A549 (cell line): ENCODE measurements around the gene ZNF138. TPM values are rescaled to one million over a fixed set of nuclear protein-coding genes. Genes with fewer than 3 reads are reported as not detected.

ENCODE experiments used
- ATAC-seq, 2 experiments: fragments of 200-7000 bp in 1 of 2; fragments of >200 bp in 1 of 2; cut with Nextera tagmentation in 1 of 2; cut with Tn5 transposase in 1 of 2; 3 replicates each; pipeline versions ENCODE4 v1.8.0 to v1.9.1; 2018 to 2020; ENCODE audit warnings: mild to moderate bottlenecking in 1 of 2, moderate library complexity in 1 of 2
- CTCF ChIA-PET: fragments of 300-600 bp; sonication (Branson Sonifier 250); formaldehyde crosslinking; extraction: SDS; loops from one replicate; lab custom pipeline; 2021; ENCODE audit warnings: antibody characterized with exemption, inconsistent platforms; lab: Yijun Ruan, JAX
- POLR2A ChIA-PET: fragments of 350-600 bp; formaldehyde crosslinking; extraction: SDS; loops from one replicate; lab custom pipeline; 2021; ENCODE audit warnings: antibody characterized with exemption, inconsistent platforms; lab: Yijun Ruan, JAX
- DNase-seq, 2 experiments: peaks; one replicate each; pipeline versions ENCODE4 v3.0.0 to v3.0.0-alpha.2; 2011 to 2016; ENCODE audit warnings: low read depth in 1 of 2, low spot score in 1 of 2
- FAIRE-seq: peaks from 2 replicates; lab custom pipeline; 2011; peaks lifted over from hg19 to GRCh38; lab: Jason Lieb, UNC
- H3K27ac ChIP-seq, 2 experiments: fragments of >200 bp; sonication (Bioruptor Twin); formaldehyde crosslinking; 3 replicates each; pipeline ENCODE4 v1.5.1; 2016 to 2017
- H3K4me1 ChIP-seq: fragments of >200 bp; sonication (Bioruptor Twin); formaldehyde crosslinking; 3 replicates; pipeline ENCODE4 v1.6.1; 2016
- H3K4me2 ChIP-seq: fragments of >200 bp; sonication (Bioruptor Twin); formaldehyde crosslinking; 3 replicates; pipeline ENCODE4 v1.6.1; 2016
- H3K4me3 ChIP-seq: fragments of >200 bp; sonication (Bioruptor Twin); formaldehyde crosslinking; 3 replicates; pipeline ENCODE4 v1.5.1; 2016
- H3K9me3 ChIP-seq: fragments of >200 bp; sonication (Bioruptor Twin); formaldehyde crosslinking; 3 replicates; pipeline ENCODE4 v1.6.1; 2016
- ATOH8 ChIP-seq: fragments of 250-450 bp; sonication (Bioruptor Pico); IDR thresholded peaks from 2 replicates; pipeline ENCODE4 v1.5.0; 2020; ENCODE audit warnings: low read depth, mild to moderate bottlenecking, moderate library complexity
- BHLHE40 ChIP-seq: IDR thresholded peaks from 2 replicates; pipeline ENCODE4 v1.6.1; 2012; ENCODE audit warnings: low read depth, low read length, inconsistent platforms
- CEBPB ChIP-seq, 2 experiments: fragments of >200 bp in 1 of 2; sonication (Bioruptor Twin) in 1 of 2; formaldehyde crosslinking in 1 of 2; IDR thresholded peaks; 2 replicates each; pipeline ENCODE4 v1.6.1; 2012 to 2016
- CHD4 ChIP-seq: fragments of 200-600 bp; sonication (generic); IDR thresholded peaks from 2 replicates; pipeline ENCODE4 v1.6.1; 2016; ENCODE audit warnings: antibody characterized with exemption, mild to moderate bottlenecking, borderline replicate concordance
- CTCF ChIP-seq: fragments of >200 bp; sonication (Bioruptor Twin); formaldehyde crosslinking; IDR thresholded peaks from 3 replicates; pipeline ENCODE4 v1.5.1; 2016
- E2F6 ChIP-seq: IDR thresholded peaks from 2 replicates; pipeline ENCODE4 v1.6.1; 2012; ENCODE audit warnings: low read depth, borderline replicate concordance
- EP300 ChIP-seq, 2 experiments: fragments of >200 bp; sonication (Bioruptor Twin); formaldehyde crosslinking; IDR thresholded peaks; 2 replicates in 1 of 2; 3 replicates in 1 of 2; pipeline ENCODE4 v1.6.1; 2016 to 2017
- HES2 ChIP-seq: fragments of >200 bp; sonication (Bioruptor Twin); formaldehyde crosslinking; IDR thresholded peaks from 2 replicates; pipeline ENCODE4 v1.6.1; 2016
- HOXA7 ChIP-seq: fragments of 250-450 bp; sonication (Bioruptor Pico); IDR thresholded peaks from 2 replicates; pipeline ENCODE4 v1.5.0; 2020; ENCODE audit warnings: mild to moderate bottlenecking, moderate library complexity
- HOXB5 ChIP-seq: fragments of 250-450 bp; sonication (Bioruptor Pico); IDR thresholded peaks from 2 replicates; pipeline ENCODE4 v1.5.0; 2020; ENCODE audit warnings: mild to moderate bottlenecking, moderate library complexity
- JUNB ChIP-seq: fragments of >200 bp; sonication (Bioruptor Twin); formaldehyde crosslinking; IDR thresholded peaks from 2 replicates; pipeline ENCODE4 v1.6.1; 2016
- MAFK ChIP-seq: fragments of 450-650 bp; IDR thresholded peaks from 2 replicates; pipeline ENCODE4 v1.6.1; 2014; ENCODE audit not compliant: partially characterized antibody
- MAX ChIP-seq: IDR thresholded peaks from 2 replicates; pipeline ENCODE4 v1.6.1; 2012
- NFE2L2 ChIP-seq: fragments of 150-350 bp; conservative IDR thresholded peaks from 2 replicates; pipeline ENCODE4 v1.6.1; 2014; ENCODE audit warnings: low read length
- NPAS2 ChIP-seq: fragments of 250-450 bp; sonication (Bioruptor Pico); IDR thresholded peaks from 2 replicates; pipeline ENCODE4 v1.8.0; 2022; ENCODE audit warnings: mild to moderate bottlenecking, moderate library complexity, borderline replicate concordance
- PBX3 ChIP-seq: IDR thresholded peaks from 2 replicates; pipeline ENCODE4 v1.6.1; 2012
- PHF8 ChIP-seq: fragments of 200-600 bp; sonication (generic); IDR thresholded peaks from 2 replicates; pipeline ENCODE4 v1.6.1; 2016; ENCODE audit warnings: low read depth, mild to moderate bottlenecking, antibody characterized with exemption, moderate library complexity, borderline replicate concordance
- RAD21 ChIP-seq, 2 experiments: fragments of >200 bp in 1 of 2; sonication (Bioruptor Twin) in 1 of 2; formaldehyde crosslinking in 1 of 2; IDR thresholded peaks in 1 of 2; conservative IDR thresholded peaks in 1 of 2; 2 replicates in 1 of 2; 3 replicates in 1 of 2; pipeline ENCODE4 v1.6.1; 2012 to 2018; ENCODE audit warnings: inconsistent platforms in 1 of 2
- RARB ChIP-seq: fragments of 250-450 bp; sonication (Bioruptor Pico); IDR thresholded peaks from 2 replicates; pipeline ENCODE4 v1.8.0; 2021; ENCODE audit warnings: mild to moderate bottlenecking, moderate library complexity
- RFX5 ChIP-seq: fragments of 450-650 bp; IDR thresholded peaks from 2 replicates; pipeline ENCODE4 v1.7.1; 2014; ENCODE audit warnings: antibody characterized with exemption, mild to moderate bottlenecking, moderate library complexity
- TFCP2L1 ChIP-seq: fragments of 250-450 bp; sonication (Bioruptor Pico); IDR thresholded peaks from 2 replicates; pipeline ENCODE4 v1.5.0; 2021; ENCODE audit warnings: mild to moderate bottlenecking
- USF2 ChIP-seq: fragments of 450-650 bp; IDR thresholded peaks from 2 replicates; pipeline ENCODE4 v1.6.1; 2014; ENCODE audit warnings: antibody characterized with exemption
- ZFP36 ChIP-seq: fragments of 450-650 bp; IDR thresholded peaks from 2 replicates; pipeline ENCODE4 v1.6.1; 2014; ENCODE audit warnings: borderline replicate concordance; ENCODE audit not compliant: partially characterized antibody
- WGBS: methylation state at CpG from one replicate; pipeline ENCODE4 v1.1.6; 2017; ENCODE audit errors: missing lambda C conversion rate; 5-methylcytosine and 5-hydroxymethylcytosine counted together
- polyA plus RNA-seq, 4 experiments: library from polyadenylated mRNA; depleted of rRNA in 3 of 4; stranded (reverse); fragments of >200 nt; fragmentation: RNase III in 1 of 4; extraction: RNeasy Plus Mini Kit Qiagen cat#74134 plus additional on column Dnase treatment in 1 of 4; gene quantifications; 2 replicates in 3 of 4; 3 replicates in 1 of 4; pipeline ENCODE4 v1.2.3, GENCODE V29; 2011 to 2017

ZNF138 gene
- polyA plus RNA-seq, 2 of the 4 experiments (the other 2 are of a cell fraction), result 3.9 to 6.3 TPM

GRCh38 chr7:64877714-64878610, 83.7 kb downstream of the ZNF138 start:
- POLR2A ChIA-PET, result no interaction called here
- TF ChIP-seq NPAS2 (CRISPR knock-in tag), result no peak
- TF ChIP-seq RARB, result no peak
- no peak for TF ChIP-seq HES2
- no peak for TF ChIP-seq NFE2L2
- TF ChIP-seq RAD21 (conservative IDR thresholded peaks at IDR 0.05 in 1 of 2, IDR thresholded peaks at IDR 0.05 in 1 of 2), result no peak
- no peak for TF ChIP-seq USF2
- TF ChIP-seq HOXA7 (CRISPR knock-in tag), result no peak
- no peak for TF ChIP-seq E2F6
- no peak for TF ChIP-seq HOXB5
- TF ChIP-seq PHF8, result no peak
- peaks cover 32% of the 10 kb centered on the region; the same call in 2 of the 3 replicates for H3K9me3 ChIP-seq
- DNase-seq (no peak), FAIRE-seq (no peak), ATAC-seq (no peak)
- no peak overlapping the region for H3K4me3 ChIP-seq
- 60% methylated on average over 28 of the region's 34 CpGs for WGBS
- H3K4me2 ChIP-seq, result no peak overlapping the region
- CTCF ChIA-PET, result no interaction called here
- H3K27ac ChIP-seq, result no peak overlapping the region
- no peaks in the 10 kb centered on the region for H3K4me1 ChIP-seq

GRCh38 chr7:64878684-64879083, 84.5 kb downstream of the ZNF138 start:
- TF ChIP-seq ZFP36 (no peak), HOXB5 (no peak), CEBPB (IDR thresholded peaks at IDR 0.05) (no peak), PBX3 (no peak), MAX (no peak), EP300 (IDR thresholded peaks at IDR 0.05) (no peak), BHLHE40 (no peak), CHD4 (no peak), JUNB (no peak), MAFK (no peak), HOXA7 (CRISPR knock-in tag) (no peak), ATOH8 (CRISPR knock-in tag) (no peak), USF2 (no peak), TFCP2L1 (CRISPR knock-in tag) (no peak), CTCF (no peak), RFX5 (no peak)
- Histone ChIP-seq H3K4me2 (no peak overlapping the region), H3K4me1 (no peaks in the 10 kb centered on the region), H3K27ac (no peak overlapping the region), H3K9me3 (peaks cover 34% of the 10 kb centered on the region; the same call in 2 of the 3 replicates), H3K4me3 (no peak overlapping the region)
- CTCF ChIA-PET, result no interaction called here
- DNase-seq (no peak), ATAC-seq (no peak), FAIRE-seq (no peak)
- WGBS, result 49% methylated on average over 5 of the region's 5 CpGs
- POLR2A ChIA-PET, result no interaction called here
